Activated CD4-positive, CD25-positive, alpha-beta regulatory T cell treated with anti-CD3 and anti-CD28 coated beads, Interleukin-2, amount 50 U/mL, for 72 hours (primary cell): ENCODE data around the gene CCNI2.
"Not testable (repeated sequence)": the region's sequence is repeated elsewhere in the genome, so short reads cannot be mapped to it uniquely, and the experiment has no call there.

Experiments used
- DNase-seq: peaks from one replicate; pipeline ENCODE4 v3.0.0; 2021

CCNI2 gene

GRCh38 chr5:132785365-132785764, 38.1 kb downstream of the CCNI2 start:
- DNase-seq = no peak

- no peak for DNase-seq
Observed at GRCh38 chr5:132785864-132786263, 38.6 kb downstream of the CCNI2 start.

GRCh38 chr5:132787076-132787475, 39.9 kb downstream of the CCNI2 start:
- DNase-seq = no peak

GRCh38 chr5:132788508-132788907, 41.3 kb downstream of the CCNI2 start:
- DNase-seq = no peak

GRCh38 chr5:132788990-132789886, 42.0 kb downstream of the CCNI2 start:
- DNase-seq = no peak

- no peak for DNase-seq
Observed at GRCh38 chr5:132790201-132790865, 43.1 kb downstream of the CCNI2 start.

- no peak for DNase-seq
Observed at GRCh38 chr5:132791026-132791425, 43.8 kb downstream of the CCNI2 start.

- DNase-seq = no peak
Observed at GRCh38 chr5:132797651-132798050, 50.4 kb downstream of the CCNI2 start.

- no peak for DNase-seq
Observed at GRCh38 chr5:132799392-132799791, 52.2 kb downstream of the CCNI2 start.

- DNase-seq = no peak
Observed at GRCh38 chr5:132800545-132800944, 53.3 kb downstream of the CCNI2 start.

GRCh38 chr5:132802044-132802684, 54.9 kb downstream of the CCNI2 start:
- DNase-seq = no peak

GRCh38 chr5:132802685-132803066, 55.5 kb downstream of the CCNI2 start:
- not testable (repeated sequence) for DNase-seq
